WI38 (cell line): ENCODE data around the gene HEXIM2.
A peak's percentile ranks its signal among the peaks of the same experiment; 100 is the strongest.

Source experiments
- H3K4me3 ChIP-seq: 2 replicates; pipeline ENCODE4 v1.5.1; 2011; ENCODE audit warnings: low read depth, mild to moderate bottlenecking, control low read depth, low read length
- TF ChIP-seq, protein P1 (sequence below): IDR thresholded peaks from 2 replicates; pipeline ENCODE4 v1.5.1; 2012; ENCODE audit warnings: low read depth, mild to moderate bottlenecking, control low read depth, low read length

Gene HEXIM2

DNA sequence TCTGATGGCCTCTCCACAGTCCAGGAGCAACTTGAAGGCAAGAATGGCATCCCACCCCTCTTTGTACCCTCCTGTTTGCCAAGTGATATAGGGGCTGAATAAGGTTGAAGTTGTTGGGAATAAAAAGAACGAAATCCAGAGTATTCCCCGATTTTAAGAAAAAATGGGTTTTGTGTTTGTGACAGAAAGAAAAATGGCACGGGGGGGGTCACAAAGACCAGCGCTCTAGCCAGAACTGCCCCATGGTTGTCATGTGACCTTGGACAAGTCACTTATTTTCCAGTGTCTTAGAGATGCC is 15.1 kb upstream of the HEXIM2 start:
- TF ChIP-seq, protein P1, sequence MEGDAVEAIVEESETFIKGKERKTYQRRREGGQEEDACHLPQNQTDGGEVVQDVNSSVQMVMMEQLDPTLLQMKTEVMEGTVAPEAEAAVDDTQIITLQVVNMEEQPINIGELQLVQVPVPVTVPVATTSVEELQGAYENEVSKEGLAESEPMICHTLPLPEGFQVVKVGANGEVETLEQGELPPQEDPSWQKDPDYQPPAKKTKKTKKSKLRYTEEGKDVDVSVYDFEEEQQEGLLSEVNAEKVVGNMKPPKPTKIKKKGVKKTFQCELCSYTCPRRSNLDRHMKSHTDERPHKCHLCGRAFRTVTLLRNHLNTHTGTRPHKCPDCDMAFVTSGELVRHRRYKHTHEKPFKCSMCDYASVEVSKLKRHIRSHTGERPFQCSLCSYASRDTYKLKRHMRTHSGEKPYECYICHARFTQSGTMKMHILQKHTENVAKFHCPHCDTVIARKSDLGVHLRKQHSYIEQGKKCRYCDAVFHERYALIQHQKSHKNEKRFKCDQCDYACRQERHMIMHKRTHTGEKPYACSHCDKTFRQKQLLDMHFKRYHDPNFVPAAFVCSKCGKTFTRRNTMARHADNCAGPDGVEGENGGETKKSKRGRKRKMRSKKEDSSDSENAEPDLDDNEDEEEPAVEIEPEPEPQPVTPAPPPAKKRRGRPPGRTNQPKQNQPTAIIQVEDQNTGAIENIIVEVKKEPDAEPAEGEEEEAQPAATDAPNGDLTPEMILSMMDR = no peak
- H3K4me3 ChIP-seq = peak overlapping the region; percentile 62

- TF ChIP-seq, protein P1 = no peak
- H3K4me3 ChIP-seq = peak overlapping the region; percentile 62
Observed at GRCh38 chr17:45146890-45147580, 14.6 kb upstream of the HEXIM2 start.

- H3K4me3 ChIP-seq = peak overlapping the region; percentile 62
- TF ChIP-seq, protein P1 = no peak
Observed at GRCh38 chr17:45147581-45148182, 14.0 kb upstream of the HEXIM2 start.

DNA sequence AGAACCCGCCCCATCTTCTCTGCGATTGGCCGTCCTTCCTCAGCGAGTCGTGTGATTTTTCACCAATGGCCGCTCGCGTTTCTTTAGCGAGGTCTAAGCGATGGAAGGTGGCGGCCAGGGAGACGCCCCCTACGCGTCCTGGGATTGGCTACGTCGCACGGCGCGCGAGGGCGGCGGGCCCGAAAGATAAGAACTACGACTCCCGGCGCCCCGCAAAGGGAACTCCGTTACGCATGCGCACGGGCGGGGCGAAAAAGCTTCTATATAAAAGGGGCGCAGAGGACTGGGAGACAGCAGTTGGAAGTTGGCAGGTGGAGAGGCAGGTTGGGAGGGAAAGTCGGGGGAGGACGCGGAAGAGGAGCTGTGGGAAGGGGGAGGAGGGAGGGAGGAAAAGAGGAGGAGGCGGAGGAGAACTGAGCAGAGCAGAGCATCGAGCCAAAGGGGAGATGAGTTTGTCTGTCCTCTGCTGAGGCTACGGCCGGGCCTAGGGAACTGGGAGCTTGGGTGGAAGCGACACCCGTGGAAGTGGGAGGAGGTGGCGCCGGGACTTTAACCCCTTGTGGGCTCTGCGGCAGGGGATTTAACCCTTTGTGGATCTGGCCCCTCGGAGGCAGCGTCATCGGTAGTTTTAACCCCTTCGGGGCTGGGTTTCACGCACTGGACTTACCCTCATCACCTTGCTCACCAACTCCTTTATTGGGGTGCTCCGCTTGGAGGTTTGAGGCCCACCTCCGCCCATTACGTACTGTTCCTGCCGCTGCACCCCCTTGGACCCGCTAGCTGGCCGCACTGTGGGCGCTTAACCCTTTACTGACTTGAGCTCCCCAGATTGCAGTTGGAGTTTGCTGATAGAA is 13.3 kb upstream of the HEXIM2 start, which contains the start of gene HEXIM1:
Gene HEXIM1 (plus strand): TSS at position 293 of the 854 bp plus-strand sequence. CDS start 716 bp downstream, outside the sequence.
- peak within 1 kb of the TSS; percentile 86 for H3K4me3 ChIP-seq
- TF ChIP-seq, protein P1 = no peak

DNA sequence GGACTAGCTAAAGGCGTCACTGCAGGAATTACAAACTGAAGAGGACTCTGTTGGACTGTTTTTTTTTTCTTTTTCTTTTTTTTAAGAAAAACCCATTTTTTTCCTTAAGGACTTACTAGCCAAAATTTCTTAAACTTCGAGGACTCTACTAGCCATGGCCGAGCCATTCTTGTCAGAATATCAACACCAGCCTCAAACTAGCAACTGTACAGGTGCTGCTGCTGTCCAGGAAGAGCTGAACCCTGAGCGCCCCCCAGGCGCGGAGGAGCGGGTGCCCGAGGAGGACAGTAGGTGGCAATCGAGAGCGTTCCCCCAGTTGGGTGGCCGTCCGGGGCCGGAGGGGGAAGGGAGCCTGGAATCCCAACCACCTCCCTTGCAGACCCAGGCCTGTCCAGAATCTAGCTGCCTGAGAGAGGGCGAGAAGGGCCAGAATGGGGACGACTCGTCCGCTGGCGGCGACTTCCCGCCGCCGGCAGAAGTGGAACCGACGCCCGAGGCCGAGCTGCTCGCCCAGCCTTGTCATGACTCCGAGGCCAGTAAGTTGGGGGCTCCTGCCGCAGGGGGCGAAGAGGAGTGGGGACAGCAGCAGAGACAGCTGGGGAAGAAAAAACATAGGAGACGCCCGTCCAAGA is 12.5 kb upstream of the HEXIM2 start:
- H3K4me3 ChIP-seq = peak overlapping the region; percentile 86
- TF ChIP-seq, protein P1 = peak; percentile 91

GRCh38 chr17:45149669-45150664 is 11.7 kb upstream of the HEXIM2 start:
- peak overlapping the region; percentile 86 for H3K4me3 ChIP-seq
- TF ChIP-seq, protein P1 = no peak
